HG03460 (cell line): ENCODE measurements around the gene CHCHD3.

Experiments used
- ATAC-seq: cut with Tn5 transposase; IDR thresholded peaks from one replicate; pipeline ENCODE4 v1.9.1; 2021; ENCODE audit not compliant: unreplicated experiment

The CHCHD3 gene

DNA sequence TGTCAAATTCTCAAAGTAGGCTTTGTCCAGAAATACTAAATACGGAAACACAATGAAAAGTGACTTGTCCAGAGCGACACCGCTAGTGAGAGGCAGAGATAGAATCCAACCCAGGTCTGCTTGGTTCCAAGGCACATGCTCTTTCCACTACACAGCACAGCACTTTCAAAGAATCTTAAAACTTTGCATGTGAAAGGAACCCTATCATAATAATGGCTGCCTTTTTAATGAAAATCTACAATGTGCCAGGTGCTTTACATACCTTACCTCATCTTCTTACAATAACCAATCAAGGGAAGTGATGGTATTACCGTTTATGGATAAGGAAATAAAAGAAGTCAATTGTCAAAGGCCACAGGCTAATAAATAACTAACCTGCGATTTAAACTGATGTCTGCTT lies 2.6 kb downstream of the CHCHD3 start:
- no peak for ATAC-seq

- ATAC-seq, result no peak
Observed at GRCh38 chr7:133077394-133077793, 4.5 kb downstream of the CHCHD3 start.

- ATAC-seq, result no peak
Observed at GRCh38 chr7:133076142-133076541, 5.7 kb downstream of the CHCHD3 start.

DNA sequence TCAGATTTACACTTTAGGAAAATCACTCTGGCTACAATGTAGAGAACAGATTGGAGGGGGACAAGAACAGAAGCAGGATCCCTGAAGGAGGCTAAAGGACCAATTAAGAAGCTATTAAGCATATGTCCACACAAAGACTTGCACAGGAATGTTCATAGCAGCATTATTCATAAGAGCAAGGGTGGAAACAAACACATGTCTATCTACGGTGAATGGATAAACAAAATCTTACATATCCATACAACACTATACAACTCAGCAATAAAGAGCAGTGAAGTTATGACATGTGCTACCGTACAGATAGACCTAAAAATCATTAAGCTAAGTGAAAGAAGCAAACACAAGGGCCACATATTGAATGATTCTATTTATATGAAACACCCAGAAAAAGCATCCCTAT lies 10.4 kb downstream of the CHCHD3 start:
- no peak for ATAC-seq

DNA sequence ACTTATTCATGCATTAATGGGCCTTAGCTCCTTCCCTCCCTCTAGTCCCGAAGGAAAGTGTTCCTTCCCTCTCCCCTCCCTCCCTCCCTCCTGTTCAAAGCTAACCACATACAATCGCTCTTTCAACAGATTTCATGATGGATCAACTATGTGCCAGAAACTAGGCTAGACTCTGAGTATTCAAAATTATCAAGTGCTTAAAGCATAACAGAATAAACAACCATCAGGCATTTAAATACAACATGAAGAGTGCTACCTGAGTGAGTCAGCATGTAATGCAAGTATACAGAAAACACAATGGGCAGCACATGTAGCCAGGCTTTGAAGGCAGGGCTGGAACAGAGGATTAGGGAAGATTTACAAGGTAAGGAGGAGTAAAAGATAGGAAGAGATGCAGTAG lies 11.3 kb downstream of the CHCHD3 start:
- ATAC-seq, result no peak

DNA sequence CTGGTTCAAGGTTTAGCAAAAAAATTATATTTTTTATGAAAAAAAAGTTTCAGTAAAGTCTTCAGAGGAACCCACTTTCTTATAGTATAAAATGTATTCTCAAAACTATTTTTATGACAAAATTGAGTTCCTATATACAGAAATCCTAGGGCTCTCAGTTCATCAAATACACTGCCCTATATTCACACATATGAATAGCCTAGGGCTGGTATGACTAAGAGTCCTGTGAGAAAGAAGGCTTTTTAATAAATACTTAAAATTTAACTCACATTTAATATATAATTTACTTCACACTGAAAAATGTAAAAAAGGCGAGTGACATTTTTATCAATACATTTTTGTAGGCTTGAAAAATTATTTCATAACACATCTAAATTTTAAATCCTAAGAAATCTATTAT lies 16.6 kb downstream of the CHCHD3 start:
- no peak for ATAC-seq

- no peak for ATAC-seq
Observed at GRCh38 chr7:133064082-133064820, 17.6 kb downstream of the CHCHD3 start.

DNA sequence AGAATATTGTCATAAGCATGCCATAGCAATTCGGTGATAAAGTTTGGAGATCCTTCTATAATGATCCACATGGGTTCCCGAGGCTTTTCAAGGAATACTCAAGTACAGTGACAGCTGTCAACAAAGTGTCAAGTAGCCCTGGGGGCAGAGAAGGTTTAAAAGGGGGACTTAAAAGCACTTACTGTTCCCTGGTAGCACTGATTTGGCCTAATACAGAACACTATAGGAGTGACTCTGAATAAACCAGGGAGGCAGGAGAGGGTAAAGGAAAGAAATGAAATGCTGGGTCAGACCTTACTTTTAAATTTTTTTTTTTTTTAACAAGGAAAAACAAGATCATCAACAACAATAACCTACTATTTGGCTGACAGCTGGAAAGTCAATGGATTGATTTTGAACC lies 20.1 kb downstream of the CHCHD3 start:
- no peak for ATAC-seq

- ATAC-seq, result no peak
Observed at GRCh38 chr7:133061357-133061756, 20.5 kb downstream of the CHCHD3 start.

- ATAC-seq, result no peak
Observed at GRCh38 chr7:133060004-133060403, 21.9 kb downstream of the CHCHD3 start.

- no peak for ATAC-seq
Observed at GRCh38 chr7:133059263-133059662, 22.6 kb downstream of the CHCHD3 start.

DNA sequence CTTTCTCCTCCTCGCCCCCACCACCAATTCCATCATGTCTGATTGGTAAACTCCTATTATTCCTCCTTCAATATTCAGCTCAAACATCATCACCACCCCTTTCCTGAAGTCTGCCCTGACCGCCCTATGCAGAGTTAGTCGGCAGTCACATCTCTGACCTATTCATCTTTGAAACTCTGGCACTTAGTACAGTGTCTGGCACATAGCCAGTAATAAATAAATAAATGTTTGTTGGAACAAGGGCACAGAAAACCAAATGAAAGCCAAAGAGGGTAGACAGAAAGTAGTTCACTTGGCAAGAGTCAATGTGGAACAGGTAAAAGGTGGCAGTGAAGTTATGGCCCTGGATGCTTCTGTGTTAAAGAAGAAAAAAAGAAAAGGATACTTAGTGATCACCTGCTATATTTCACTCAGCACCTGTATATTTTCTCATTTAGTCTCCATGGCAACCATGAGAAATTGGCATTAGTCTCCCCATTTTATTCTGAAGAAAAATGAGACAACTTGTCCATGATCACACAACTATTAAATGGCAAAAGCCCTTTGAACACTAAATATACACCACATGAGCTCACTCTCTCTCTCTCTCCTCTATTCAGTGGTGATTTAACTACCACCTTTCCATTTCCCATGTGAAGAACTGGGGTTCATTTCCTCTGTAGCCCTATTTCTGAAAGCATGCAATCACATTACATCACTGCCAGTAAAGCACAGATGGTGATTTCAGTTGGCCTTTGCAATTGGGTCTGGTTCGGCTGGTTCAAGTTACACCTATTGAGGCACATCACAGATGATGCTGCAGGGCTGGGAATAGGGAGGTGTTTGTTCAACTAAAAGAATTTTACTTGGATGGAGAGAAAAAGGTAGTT lies 25.3 kb downstream of the CHCHD3 start:
- no peak for ATAC-seq

DNA sequence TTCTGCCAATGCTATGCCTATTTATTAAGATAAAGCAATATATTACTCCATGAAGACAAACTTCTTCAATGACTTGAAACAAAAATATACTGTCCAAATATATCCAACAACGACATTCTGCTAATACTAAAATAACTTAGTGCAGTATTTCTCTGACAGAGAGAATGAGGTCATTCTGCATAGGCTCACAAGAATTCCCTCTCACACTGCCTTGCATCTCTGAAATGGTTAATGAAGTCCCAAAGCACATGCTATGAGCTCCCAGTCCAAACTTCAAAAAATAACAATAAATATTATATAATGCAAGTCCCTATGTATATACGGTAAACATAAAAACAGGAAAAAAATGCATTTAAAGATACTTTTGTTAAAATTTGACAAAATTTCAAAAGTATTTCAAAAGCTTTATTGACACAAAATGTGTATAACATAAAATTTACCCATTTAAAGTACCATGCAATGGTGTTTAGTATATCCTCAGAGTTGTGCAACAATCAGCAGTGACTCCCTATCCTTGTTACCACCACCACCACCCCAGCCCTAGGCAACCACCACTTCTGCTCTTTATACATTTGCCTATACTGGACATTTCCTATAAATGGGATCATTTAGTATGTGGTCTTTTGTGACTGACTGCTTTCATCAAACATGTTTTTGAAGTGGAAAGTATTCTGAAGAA lies 27.6 kb downstream of the CHCHD3 start:
- no peak for ATAC-seq

GRCh38 chr7:133053321-133053891 lies 28.5 kb downstream of the CHCHD3 start:
- ATAC-seq, result no peak

GRCh38 chr7:133052826-133053225 lies 29.1 kb downstream of the CHCHD3 start:
- no peak for ATAC-seq

GRCh38 chr7:133052401-133052756 lies 29.5 kb downstream of the CHCHD3 start:
- ATAC-seq, result no peak

- ATAC-seq, result no peak
Observed at GRCh38 chr7:133051719-133052400, 30.0 kb downstream of the CHCHD3 start.

GRCh38 chr7:133051066-133051465 lies 30.8 kb downstream of the CHCHD3 start:
- peak; percentile 53 for ATAC-seq

- no peak for ATAC-seq
Observed at GRCh38 chr7:133050200-133050995, 31.5 kb downstream of the CHCHD3 start.

DNA sequence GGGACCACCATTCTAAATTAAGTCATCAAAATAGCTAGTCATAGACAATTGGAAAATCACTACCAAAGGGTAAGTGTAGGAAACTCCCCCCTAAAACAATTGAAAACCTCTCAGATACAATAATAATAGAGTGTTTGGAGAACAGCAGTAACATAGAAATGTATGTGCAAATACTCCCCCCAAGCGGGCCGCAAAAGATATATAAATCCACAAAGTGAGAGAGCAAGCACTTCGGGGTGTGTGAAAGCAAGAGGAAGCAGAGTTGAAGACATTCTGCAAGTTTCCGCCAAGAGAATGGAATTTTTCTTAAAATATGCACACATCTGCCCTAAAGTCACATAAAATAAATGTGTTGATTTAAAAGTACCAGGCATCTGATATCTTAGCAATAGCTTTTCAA lies 33.3 kb downstream of the CHCHD3 start:
- no peak for ATAC-seq
